ENCODE results near the gene SV2A.

DNA sequence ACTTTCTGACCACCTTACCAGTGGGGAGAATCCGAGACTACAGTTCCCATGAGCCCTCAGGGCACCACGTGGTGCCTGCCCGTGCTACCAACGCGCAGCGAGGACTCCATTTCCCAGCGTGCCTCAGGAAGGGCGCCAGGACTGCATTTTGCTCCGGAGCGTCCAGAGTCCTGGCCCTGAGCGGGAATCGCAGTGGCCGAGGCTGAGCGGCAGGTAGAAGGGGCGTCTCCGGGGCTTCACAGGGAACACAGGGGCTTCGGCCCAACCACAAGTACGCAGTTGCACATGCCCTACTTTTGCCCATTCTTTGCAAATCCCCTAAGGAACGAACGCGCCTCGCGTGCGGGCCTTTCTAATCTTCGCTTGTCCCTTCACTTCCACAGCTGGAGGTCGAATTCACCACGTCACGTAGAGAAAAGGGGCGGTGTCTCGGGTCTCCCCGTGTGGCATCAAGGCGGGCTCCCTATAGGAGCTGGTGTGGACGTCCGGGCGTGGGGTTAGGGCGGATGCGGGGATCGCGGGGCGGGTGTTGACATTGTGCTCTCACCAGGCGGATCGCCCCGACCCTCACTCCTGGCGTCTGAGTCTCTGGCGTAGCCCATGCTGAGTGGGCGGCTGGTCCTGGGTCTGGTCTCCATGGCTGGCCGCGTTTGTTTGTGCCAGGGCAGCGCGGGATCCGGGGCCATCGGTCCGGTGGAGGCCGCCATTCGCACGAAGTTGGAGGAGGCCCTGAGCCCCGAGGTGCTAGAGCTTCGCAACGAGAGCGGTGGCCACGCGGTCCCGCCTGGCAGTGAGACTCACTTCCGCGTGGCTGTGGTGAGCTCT lies 18.0 kb downstream of the SV2A start, which contains the start of gene BOLA1:
- no peak for TF ChIP-seq POLR2A (IDR thresholded peaks at IDR 0.05)
- TF ChIP-seq, protein P1, sequence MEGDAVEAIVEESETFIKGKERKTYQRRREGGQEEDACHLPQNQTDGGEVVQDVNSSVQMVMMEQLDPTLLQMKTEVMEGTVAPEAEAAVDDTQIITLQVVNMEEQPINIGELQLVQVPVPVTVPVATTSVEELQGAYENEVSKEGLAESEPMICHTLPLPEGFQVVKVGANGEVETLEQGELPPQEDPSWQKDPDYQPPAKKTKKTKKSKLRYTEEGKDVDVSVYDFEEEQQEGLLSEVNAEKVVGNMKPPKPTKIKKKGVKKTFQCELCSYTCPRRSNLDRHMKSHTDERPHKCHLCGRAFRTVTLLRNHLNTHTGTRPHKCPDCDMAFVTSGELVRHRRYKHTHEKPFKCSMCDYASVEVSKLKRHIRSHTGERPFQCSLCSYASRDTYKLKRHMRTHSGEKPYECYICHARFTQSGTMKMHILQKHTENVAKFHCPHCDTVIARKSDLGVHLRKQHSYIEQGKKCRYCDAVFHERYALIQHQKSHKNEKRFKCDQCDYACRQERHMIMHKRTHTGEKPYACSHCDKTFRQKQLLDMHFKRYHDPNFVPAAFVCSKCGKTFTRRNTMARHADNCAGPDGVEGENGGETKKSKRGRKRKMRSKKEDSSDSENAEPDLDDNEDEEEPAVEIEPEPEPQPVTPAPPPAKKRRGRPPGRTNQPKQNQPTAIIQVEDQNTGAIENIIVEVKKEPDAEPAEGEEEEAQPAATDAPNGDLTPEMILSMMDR (IDR thresholded peaks at IDR 0.05), result no peak
